HepG2 (cell line): ENCODE data around the gene BTBD3. TPM values are rescaled to one million over a fixed set of nuclear protein-coding genes. Genes with fewer than 3 reads are reported as not detected.

Source experiments
- BATF2 ChIP-seq: sonication (generic); formaldehyde crosslinking; IDR thresholded peaks from 2 replicates; pipeline ENCODE4 v1.8.0; 2022; ENCODE audit warnings: mild to moderate bottlenecking, missing genetic modification reagents, moderate library complexity
- DDIT3 ChIP-seq: sonication (generic); formaldehyde crosslinking; IDR thresholded peaks from 2 replicates; pipeline ENCODE4 v1.4.0; 2020; ENCODE audit warnings: mild to moderate bottlenecking, missing genetic modification reagents
- ELF4 ChIP-seq: sonication (generic); formaldehyde crosslinking; IDR thresholded peaks from 2 replicates; pipeline ENCODE4 v1.5.0; 2020; ENCODE audit warnings: missing genetic modification reagents, mild to moderate bottlenecking, moderate library complexity, borderline replicate concordance
- HNF4A ChIP-seq: sonication (generic); formaldehyde crosslinking; IDR thresholded peaks from 2 replicates; pipeline ENCODE4 v1.4.0; 2020; ENCODE audit warnings: missing genetic modification reagents
- KMT2B ChIP-seq: IDR thresholded peaks from 2 replicates; pipeline ENCODE4 v1.6.1; 2016; ENCODE audit warnings: missing genetic modification reagents, missing compliant biosample characterization
- MAFG ChIP-seq: sonication (generic); formaldehyde crosslinking; IDR thresholded peaks from 2 replicates; pipeline ENCODE4 v1.5.1; 2020; ENCODE audit warnings: mild to moderate bottlenecking, missing genetic modification reagents
- NR2F6 ChIP-seq, 2 experiments: IDR thresholded peaks; 2 replicates each; pipeline ENCODE4 v1.6.1; 2016; ENCODE audit warnings: antibody characterized with exemption in 1 of 2, mild to moderate bottlenecking in 1 of 2
- SRY ChIP-seq: sonication (generic); formaldehyde crosslinking; IDR thresholded peaks from 2 replicates; pipeline ENCODE4 v1.8.0; 2022; ENCODE audit warnings: mild to moderate bottlenecking, missing genetic modification reagents
- ZBTB4 ChIP-seq: sonication (generic); formaldehyde crosslinking; IDR thresholded peaks from 2 replicates; pipeline ENCODE4 v1.4.0; 2020; ENCODE audit warnings: missing genetic modification reagents, mild to moderate bottlenecking, borderline replicate concordance
- ZFP62 ChIP-seq: sonication (generic); formaldehyde crosslinking; IDR thresholded peaks from 2 replicates; pipeline ENCODE4 v1.4.0; 2020; ENCODE audit warnings: missing genetic modification reagents
- ZFP82 ChIP-seq: sonication (generic); formaldehyde crosslinking; IDR thresholded peaks from 2 replicates; pipeline ENCODE4 v1.5.1; 2020; ENCODE audit warnings: mild to moderate bottlenecking, missing genetic modification reagents, borderline replicate concordance
- ZGPAT ChIP-seq: IDR thresholded peaks from 2 replicates; pipeline ENCODE4 v1.6.1; 2016; ENCODE audit warnings: mild to moderate bottlenecking
- ZNF280B ChIP-seq: sonication (generic); formaldehyde crosslinking; IDR thresholded peaks from 2 replicates; pipeline ENCODE4 v1.5.0; 2020; ENCODE audit warnings: missing genetic modification reagents, mild to moderate bottlenecking, borderline replicate concordance
- ZNF343 ChIP-seq: sonication (generic); formaldehyde crosslinking; IDR thresholded peaks from 2 replicates; pipeline ENCODE4 v1.4.0; 2020; ENCODE audit warnings: mild to moderate bottlenecking, missing genetic modification reagents
- ZNF383 ChIP-seq: sonication (generic); formaldehyde crosslinking; IDR thresholded peaks from 2 replicates; pipeline ENCODE4 v1.4.0; 2020; ENCODE audit warnings: missing genetic modification reagents, mild to moderate bottlenecking, borderline replicate concordance
- ZNF510 ChIP-seq: sonication (generic); formaldehyde crosslinking; IDR thresholded peaks from 2 replicates; pipeline ENCODE4 v1.4.0; 2020; ENCODE audit warnings: low read depth, mild to moderate bottlenecking, missing genetic modification reagents
- ZNF547 ChIP-seq: sonication (generic); formaldehyde crosslinking; IDR thresholded peaks from 2 replicates; pipeline ENCODE4 v1.5.1; 2020; ENCODE audit warnings: mild to moderate bottlenecking, missing genetic modification reagents
- ZNF549 ChIP-seq: sonication (generic); formaldehyde crosslinking; IDR thresholded peaks from 2 replicates; pipeline ENCODE4 v1.5.0; 2020; ENCODE audit warnings: missing genetic modification reagents
- ZNF788 ChIP-seq: sonication (generic); formaldehyde crosslinking; IDR thresholded peaks from 2 replicates; pipeline ENCODE4 v1.5.0; 2020; ENCODE audit warnings: mild to moderate bottlenecking, missing genetic modification reagents, borderline replicate concordance
- ZSCAN5A ChIP-seq: sonication (generic); formaldehyde crosslinking; IDR thresholded peaks from 2 replicates; pipeline ENCODE4 v1.8.0; 2022; ENCODE audit warnings: mild to moderate bottlenecking, missing genetic modification reagents, borderline replicate concordance
- polyA plus RNA-seq, 8 experiments: library from polyadenylated mRNA; depleted of rRNA in 3 of 8; stranded (reverse) in 7 of 8; unstranded in 1 of 8; fragments of >200 nt; fragmentation: Illumina TruSeq in 4 of 8; extraction: Trizol in 4 of 8; gene quantifications; 2 replicates each; pipeline versions ENCODE4 v1.2.1 to v1.2.3, GENCODE V29; 2011 to 2016; ENCODE audit warnings: low read depth in 4 of 8, missing spikeins in 1 of 8, mixed read lengths in 1 of 8; ENCODE audit not compliant: insufficient read depth in 1 of 8
- total RNA-seq, 5 experiments: library from RNA; depleted of rRNA; stranded (reverse); fragments of >200 nt; fragmentation: Illumina TruSeq; extraction: Trizol; gene quantifications; 2 replicates each; pipeline ENCODE4 v1.2.3, GENCODE V29; 2016; ENCODE audit warnings: low read depth in 1 of 5

BTBD3 gene
- total and polyA plus RNA-seq, 2 of the 13 experiments (the other 11 are each of a cell fraction or from before 2014, with no cell fraction given): 32.2 to 41.8 TPM

- no peak for TF ChIP-seq ELF4
- no peak for TF ChIP-seq ZNF510 (CRISPR knock-in tag)
- peak; percentile 46; the same call in 1 of the 2 replicates for TF ChIP-seq ZGPAT (CRISPR knock-in tag)
- TF ChIP-seq ZFP62: 0 out of 2 replicates have a peak, but pooled peaks have one; percentile 38
- 0 out of 2 replicates have a peak, but pooled peaks have one; percentile 49 for TF ChIP-seq KMT2B (CRISPR knock-in tag)
- no peak for TF ChIP-seq SRY (CRISPR knock-in tag)
- no peak for TF ChIP-seq BATF2
- no peak for TF ChIP-seq MAFG
- no peak for TF ChIP-seq ZFP82
- peak; percentile 24; the same call in 1 of the 2 replicates for TF ChIP-seq HNF4A (CRISPR knock-in tag)
- no peak for TF ChIP-seq ZNF788 (CRISPR knock-in tag)
- 0 out of 2 replicates have a peak, but pooled peaks have one; percentile 14 for TF ChIP-seq ZNF343
- TF ChIP-seq NR2F6 (IDR thresholded peaks at IDR 0.05): no peak
- no peak for TF ChIP-seq NR2F6 (CRISPR knock-in tag; IDR thresholded peaks at IDR 0.05)
- TF ChIP-seq ZBTB4: no peak
- TF ChIP-seq ZNF547 (CRISPR knock-in tag): no peak
- no peak for TF ChIP-seq DDIT3 (CRISPR knock-in tag)
- TF ChIP-seq ZNF280B (CRISPR knock-in tag): no peak
- TF ChIP-seq ZNF383 (CRISPR knock-in tag): no peak
- TF ChIP-seq ZSCAN5A (CRISPR knock-in tag): no peak
- no peak for TF ChIP-seq ZNF549
Observed at GRCh38 chr20:11891776-11892545, 25.7 kb upstream of the BTBD3 start (continued).
